ENCODE results near the gene NXNL1.

The NXNL1 gene

DNA sequence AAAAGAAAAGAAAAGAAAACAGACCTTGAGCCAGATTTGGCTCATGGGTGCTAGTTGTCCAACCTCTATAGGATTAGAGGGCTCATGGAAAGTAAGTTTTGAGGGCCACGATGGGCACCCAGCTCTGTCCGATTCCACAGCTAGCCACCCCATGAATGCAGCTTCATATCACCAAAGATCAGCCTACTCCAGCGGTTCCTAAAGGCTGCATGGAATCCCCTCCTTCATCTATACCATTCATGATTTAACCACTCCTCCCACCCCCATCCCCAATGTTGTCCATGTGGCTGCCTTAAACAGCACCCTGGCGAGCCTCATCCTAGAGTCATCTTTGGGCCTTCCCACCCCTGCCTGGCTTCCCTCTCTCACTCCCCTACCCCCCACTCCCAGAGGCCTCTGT is 38.8 kb downstream of the NXNL1 start:
- DNase-seq = no peak

GRCh38 chr19:17420475-17420924 is 40.2 kb downstream of the NXNL1 start:
- peak overlapping the region; percentile 5 for H2AK5ac ChIP-seq (ENCODE audit: low read length)
- H3K36me3 ChIP-seq (ENCODE audit: control insufficient read depth in 1 of 2, insufficient read depth in 2 of 2, low read length in 2 of 2) = peaks cover 5 to 6% of the 10 kb centered on the region in 2 experiments
- no peak overlapping the region for H3K23ac ChIP-seq (ENCODE audit: low read length)
- WGBS (ENCODE audit: extremely low coverage, insufficient coverage, insufficient read length) = no CpG with 5 or more reads among the region's 25 CpGs
- no peaks in the 10 kb centered on the region for H3K27me3 ChIP-seq (ENCODE audit: insufficient read depth, low read length)
- no peak overlapping the region for H3K27ac ChIP-seq (ENCODE audit: low read depth, low read length)
- H2BK5ac ChIP-seq (ENCODE audit: low read depth, low read length, poor library complexity) = no peak overlapping the region
- H3K4me1 ChIP-seq (ENCODE audit: control insufficient read depth in 1 of 2, insufficient read depth in 2 of 2, low read length in 2 of 2) = peaks cover 10 to 16% of the 10 kb centered on the region in 2 experiments
- peak overlapping the region; percentile 87 for H3K4me3 ChIP-seq (ENCODE audit: low read depth, low read length)
- DNase-seq = peak; percentile 4 to 54
- H2AFZ ChIP-seq (ENCODE audit: insufficient read depth, low read length, poor library complexity) = peak overlapping the region; percentile 91
- peak overlapping the region; percentile 88 for H4K91ac ChIP-seq (ENCODE audit: low read depth, low read length)
- H3K18ac ChIP-seq (ENCODE audit: low read length) = peak overlapping the region; percentile 81
- no peaks in the 10 kb centered on the region for H3K9me3 ChIP-seq (ENCODE audit: insufficient read depth, low read depth, low read length)
- peak overlapping the region; percentile 61 for H3K4ac ChIP-seq (ENCODE audit: low read depth, low read length)
- H4K12ac ChIP-seq (ENCODE audit: low read depth, low read length) = peak overlapping the region; percentile 66
- peak overlapping the region; percentile 80 for H4K8ac ChIP-seq (ENCODE audit: low read depth, low read length)
- peaks cover 6% of the 10 kb centered on the region for H3K79me2 ChIP-seq (ENCODE audit: control insufficient read depth, insufficient read depth, low read length, poor library complexity)
- H2BK120ac ChIP-seq (ENCODE audit: insufficient read depth, low read length, poor library complexity) = peak overlapping the region; percentile 57
- no peak overlapping the region for H3K9ac ChIP-seq (ENCODE audit: low read length)
- H3K14ac ChIP-seq (ENCODE audit: low read length) = peak overlapping the region; percentile 83
- peaks cover 10% of the 10 kb centered on the region for H3K79me1 ChIP-seq (ENCODE audit: low read length)
- no peak overlapping the region for H2BK12ac ChIP-seq (ENCODE audit: low read length)
- H3K4me2 ChIP-seq (ENCODE audit: low read length) = peak overlapping the region; percentile 72

More for the DNA sequence above, 38.8 kb downstream of the NXNL1 start:
- Histone ChIP-seq H3K79me2 (ENCODE audit: control insufficient read depth, insufficient read depth, low read length, poor library complexity) (peaks cover 6% of the 10 kb centered on the region), H3K9ac (ENCODE audit: low read length) (no peak overlapping the region), H4K91ac (ENCODE audit: low read depth, low read length) (no peak overlapping the region), H3K4me3 (ENCODE audit: low read depth, low read length) (no peak overlapping the region), H3K36me3 (ENCODE audit: control insufficient read depth in 1 of 2, insufficient read depth in 2 of 2, low read length in 2 of 2) (peaks cover 5 to 6% of the 10 kb centered on the region in 2 experiments), H4K12ac (ENCODE audit: low read depth, low read length) (no peak overlapping the region), H2AK5ac (ENCODE audit: low read length) (no peak overlapping the region), H2BK120ac (ENCODE audit: insufficient read depth, low read length, poor library complexity) (no peak overlapping the region), H3K14ac (ENCODE audit: low read length) (no peak overlapping the region), H3K4me1 (ENCODE audit: control insufficient read depth in 1 of 2, insufficient read depth in 2 of 2, low read length in 2 of 2) (peaks cover 10 to 16% of the 10 kb centered on the region in 2 experiments), H2BK12ac (ENCODE audit: low read length) (no peak overlapping the region), H3K18ac (ENCODE audit: low read length) (no peak overlapping the region), H4K8ac (ENCODE audit: low read depth, low read length) (no peak overlapping the region), H3K27ac (ENCODE audit: low read depth, low read length) (no peak overlapping the region), H3K4me2 (ENCODE audit: low read length) (no peak overlapping the region), H3K4ac (ENCODE audit: low read depth, low read length) (no peak overlapping the region), H2BK5ac (ENCODE audit: low read depth, low read length, poor library complexity) (no peak overlapping the region), H3K79me1 (ENCODE audit: low read length) (peaks cover 10% of the 10 kb centered on the region), H3K9me3 (ENCODE audit: insufficient read depth, low read depth, low read length) (no peaks in the 10 kb centered on the region), H3K27me3 (ENCODE audit: insufficient read depth, low read length) (no peaks in the 10 kb centered on the region), H2AFZ (ENCODE audit: insufficient read depth, low read length, poor library complexity) (no peak overlapping the region), H3K23ac (ENCODE audit: low read length) (no peak overlapping the region)
- no CpG with 5 or more reads among the region's 4 CpGs for WGBS (ENCODE audit: extremely low coverage, insufficient coverage, insufficient read length)

DNA sequence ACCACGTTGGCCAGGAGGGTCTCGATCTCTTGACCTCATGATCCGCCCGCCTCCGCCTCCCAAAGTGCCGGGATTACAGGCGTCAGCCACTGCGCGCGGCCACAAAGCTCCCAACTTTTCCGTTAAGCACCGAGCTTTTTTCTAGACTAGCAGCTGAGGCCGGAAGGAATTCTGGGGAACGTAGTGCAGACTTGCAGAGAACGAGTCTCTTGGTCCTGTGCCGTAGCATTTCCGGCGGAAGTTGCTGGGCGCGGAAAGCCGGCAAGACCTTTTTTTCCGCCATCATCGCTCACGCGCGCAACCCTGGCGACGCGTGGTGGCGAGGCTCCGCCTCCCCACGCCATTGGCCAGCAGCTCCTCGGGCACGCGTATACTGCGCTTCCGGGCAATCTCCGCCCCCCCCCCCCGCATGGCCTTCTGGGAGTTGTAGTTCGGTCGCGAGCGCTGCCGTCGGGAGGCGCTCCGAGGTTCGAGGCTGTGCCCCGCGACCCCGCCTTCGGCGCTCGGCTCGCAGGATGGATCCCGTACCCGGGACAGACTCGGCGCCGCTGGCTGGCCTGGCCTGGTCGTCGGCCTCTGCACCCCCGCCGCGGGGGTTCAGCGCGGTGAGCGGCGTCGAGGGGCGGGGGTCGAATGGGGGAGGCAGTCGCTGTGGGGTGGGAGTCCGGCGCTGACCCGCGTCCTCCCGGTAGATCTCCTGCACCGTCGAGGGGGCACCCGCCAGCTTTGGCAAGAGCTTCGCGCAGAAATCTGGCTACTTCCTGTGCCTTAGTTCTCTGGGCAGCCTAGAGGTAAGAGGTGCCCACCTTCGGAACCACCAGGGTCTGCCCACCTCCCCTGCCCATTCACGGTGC is 40.9 kb downstream of the NXNL1 start, which contains the start of gene MVB12A:
TSS of gene MVB12A (plus strand) at position 427 of the 854 bp plus-strand sequence. CDS start at position 516, 89 bp downstream.
- Histone ChIP-seq H3K9ac (ENCODE audit: low read length) (no peak within 1 kb of the TSS), H3K79me1 (ENCODE audit: low read length) (peaks cover 10% of the 10 kb centered on the region), H3K36me3 (ENCODE audit: control insufficient read depth in 1 of 2, insufficient read depth in 2 of 2, low read length in 2 of 2) (peaks cover 5 to 6% of the 10 kb centered on the region in 2 experiments), H3K14ac (ENCODE audit: low read length) (peak within 1 kb of the TSS; percentile 83), H2AK5ac (ENCODE audit: low read length) (peak within 1 kb of the TSS; percentile 5), H3K4me1 (ENCODE audit: control insufficient read depth in 1 of 2, insufficient read depth in 2 of 2, low read length in 2 of 2) (peaks cover 10 to 15% of the 10 kb centered on the region in 2 experiments), H2BK12ac (ENCODE audit: low read length) (peak within 1 kb of the TSS; percentile 15), H4K8ac (ENCODE audit: low read depth, low read length) (peak within 1 kb of the TSS; percentile 90), H3K4ac (ENCODE audit: low read depth, low read length) (peak within 1 kb of the TSS; percentile 61), H4K12ac (ENCODE audit: low read depth, low read length) (peak within 1 kb of the TSS; percentile 74), H3K9me3 (ENCODE audit: insufficient read depth, low read depth, low read length) (no peaks in the 10 kb centered on the region), H3K23ac (ENCODE audit: low read length) (no peak within 1 kb of the TSS), H2BK120ac (ENCODE audit: insufficient read depth, low read length, poor library complexity) (peak within 1 kb of the TSS; percentile 57), H3K27me3 (ENCODE audit: insufficient read depth, low read length) (no peaks in the 10 kb centered on the region), H3K27ac (ENCODE audit: low read depth, low read length) (peak within 1 kb of the TSS; percentile 79), H2AFZ (ENCODE audit: insufficient read depth, low read length, poor library complexity) (peak within 1 kb of the TSS; percentile 91), H3K18ac (ENCODE audit: low read length) (peak within 1 kb of the TSS; percentile 81), H3K4me3 (ENCODE audit: low read depth, low read length) (peak within 1 kb of the TSS; percentile 87), H4K91ac (ENCODE audit: low read depth, low read length) (peak within 1 kb of the TSS; percentile 88), H3K4me2 (ENCODE audit: low read length) (peak within 1 kb of the TSS; percentile 72), H2BK5ac (ENCODE audit: low read depth, low read length, poor library complexity) (peak within 1 kb of the TSS; percentile 18), H3K79me2 (ENCODE audit: control insufficient read depth, insufficient read depth, low read length, poor library complexity) (peaks cover 6% of the 10 kb centered on the region)
- peak; percentile 98 to 99 for DNase-seq
- WGBS (ENCODE audit: extremely low coverage, insufficient coverage, insufficient read length) = no CpG with 5 or more reads among the region's 85 CpGs

- H3K18ac ChIP-seq (ENCODE audit: low read length) = no peak overlapping the region
- peaks cover 6% of the 10 kb centered on the region for H3K79me2 ChIP-seq (ENCODE audit: control insufficient read depth, insufficient read depth, low read length, poor library complexity)
- peak overlapping the region; percentile 15 for H2BK12ac ChIP-seq (ENCODE audit: low read length)
- peak overlapping the region; percentile 18 for H2BK5ac ChIP-seq (ENCODE audit: low read depth, low read length, poor library complexity)
- H3K79me1 ChIP-seq (ENCODE audit: low read length) = peaks cover 10% of the 10 kb centered on the region
- peak overlapping the region; percentile 90 for H4K8ac ChIP-seq (ENCODE audit: low read depth, low read length)
- H3K36me3 ChIP-seq (ENCODE audit: control insufficient read depth in 1 of 2, insufficient read depth in 2 of 2, low read length in 2 of 2) = peaks cover 5 to 6% of the 10 kb centered on the region in 2 experiments
- H4K91ac ChIP-seq (ENCODE audit: low read depth, low read length) = peak overlapping the region; percentile 70
- H3K4me2 ChIP-seq (ENCODE audit: low read length) = peak overlapping the region; percentile 66
- H2AFZ ChIP-seq (ENCODE audit: insufficient read depth, low read length, poor library complexity) = no peak overlapping the region
- no CpG with 5 or more reads among the region's 8 CpGs for WGBS (ENCODE audit: extremely low coverage, insufficient coverage, insufficient read length)
- peak overlapping the region; percentile 47 for H3K14ac ChIP-seq (ENCODE audit: low read length)
- H3K4me1 ChIP-seq (ENCODE audit: control insufficient read depth in 1 of 2, insufficient read depth in 2 of 2, low read length in 2 of 2) = peaks cover 11 to 12% of the 10 kb centered on the region in 2 experiments
- no peak overlapping the region for H3K9ac ChIP-seq (ENCODE audit: low read length)
- H4K12ac ChIP-seq (ENCODE audit: low read depth, low read length) = peak overlapping the region; percentile 74
- DNase-seq = peak in 1 of 2 donors; percentile 59
- no peak overlapping the region for H3K23ac ChIP-seq (ENCODE audit: low read length)
- H2BK120ac ChIP-seq (ENCODE audit: insufficient read depth, low read length, poor library complexity) = peak overlapping the region; percentile 40
- H3K4ac ChIP-seq (ENCODE audit: low read depth, low read length) = peak overlapping the region; percentile 14
- no peaks in the 10 kb centered on the region for H3K9me3 ChIP-seq (ENCODE audit: insufficient read depth, low read depth, low read length)
- H2AK5ac ChIP-seq (ENCODE audit: low read length) = peak overlapping the region; percentile 5
- H3K27me3 ChIP-seq (ENCODE audit: insufficient read depth, low read length) = no peaks in the 10 kb centered on the region
- peak overlapping the region; percentile 29 for H3K4me3 ChIP-seq (ENCODE audit: low read depth, low read length)
- peak overlapping the region; percentile 79 for H3K27ac ChIP-seq (ENCODE audit: low read depth, low read length)
Measured at GRCh38 chr19:17419154-17419620, 41.5 kb downstream of the NXNL1 start.

Data from trophoblast cell (in vitro differentiated cells and primary cell).